HepG2 (cell line): Measurements from ENCODE around the gene SRRM1. TPM values are rescaled to one million over a fixed set of nuclear protein-coding genes. Genes with fewer than 3 reads are reported as not detected.

Source experiments
- ATAC-seq: fragments of 200-7000 bp; cut with Tn5 transposase; 3 replicates; pipeline ENCODE4 v1.9.1; 2020; ENCODE audit warnings: mild to moderate bottlenecking, moderate library complexity
- BruUV-seq: library from RNA; stranded (reverse); fragments of 400-500 nt; replicated peaks from 2 replicates; lab custom pipeline; 2021; lab: Mats Ljungman, UMichigan
- CTCF ChIA-PET: fragments of 300-600 bp; formaldehyde crosslinking; extraction: SDS; loops from one replicate; lab custom pipeline; 2021; ENCODE audit warnings: low total read pairs, inconsistent platforms, low intra/inter-chr PET ratio; lab: Yijun Ruan, JAX
- POLR2A ChIA-PET: fragments of 350-600 bp; sonication (Branson Sonifier 250); formaldehyde crosslinking; loops from one replicate; lab custom pipeline; 2020; ENCODE audit warnings: antibody characterized with exemption, inconsistent platforms; lab: Yijun Ruan, JAX
- DNase-seq: peaks from one replicate; pipeline ENCODE4 v3.0.0-alpha.2; 2015; ENCODE audit warnings: low spot score
- FAIRE-seq: peaks from 3 replicates; lab custom pipeline; 2011; peaks lifted over from hg19 to GRCh38; lab: Jason Lieb, UNC
- H2AFZ ChIP-seq: one replicate; pipeline ENCODE4 v1.6.1; 2011; ENCODE audit warnings: low read length, inconsistent platforms
- H3K27ac ChIP-seq: fragments of 300-600 bp; 3 replicates; pipeline ENCODE4 v1.8.0; 2011; ENCODE audit warnings: mixed run types, mild to moderate bottlenecking, mixed read lengths, low read length, inconsistent platforms; ENCODE audit not compliant: insufficient read depth; ENCODE audit errors: extremely low read length
- H3K27me3 ChIP-seq, 2 experiments: fragments of 200-600 bp in 1 of 2; 2 replicates in 1 of 2; 3 replicates in 1 of 2; pipeline versions ENCODE4 v1.6.0 to v1.8.0; 2011; ENCODE audit warnings: low read length in 2 of 2, mild to moderate bottlenecking in 2 of 2, moderate library complexity in 2 of 2, inconsistent platforms in 1 of 2; ENCODE audit not compliant: insufficient read depth in 2 of 2, control insufficient read depth in 1 of 2
- H3K36me3 ChIP-seq, 2 experiments: fragments of 200-600 bp in 1 of 2; replicated peaks in 1 of 2; 2 replicates in 1 of 2; 3 replicates in 1 of 2; pipeline versions ENCODE4 v1.5.1 to v1.8.0; 2011; ENCODE audit warnings: low read length in 2 of 2, inconsistent platforms in 1 of 2; ENCODE audit not compliant: insufficient read depth in 2 of 2, control insufficient read depth in 1 of 2
- H3K4me1 ChIP-seq: 2 replicates; pipeline ENCODE4 v1.5.1; 2012; ENCODE audit warnings: low read length, inconsistent platforms; ENCODE audit not compliant: insufficient read depth
- H3K4me2 ChIP-seq: 2 replicates; pipeline ENCODE4 v1.6.0; 2011; ENCODE audit warnings: low read depth, low read length, inconsistent platforms
- H3K4me3 ChIP-seq, 3 experiments: fragments of 200-600 bp in 1 of 3; sonication (generic), shearing (Covaris generic) in 1 of 3; replicated peaks in 1 of 3; 2 replicates each; pipeline ENCODE4 v1.5.1; 2011 to 2016; ENCODE audit warnings: low read length in 3 of 3, inconsistent platforms in 2 of 3, low read depth in 2 of 3, mild to moderate bottlenecking in 2 of 3, control low read depth in 1 of 3, mixed read lengths in 1 of 3; ENCODE audit not compliant: insufficient read depth in 1 of 3
- H3K79me2 ChIP-seq: one replicate; pipeline ENCODE4 v1.6.1; 2011; ENCODE audit warnings: low read length, inconsistent platforms; ENCODE audit not compliant: insufficient read depth
- H3K9ac ChIP-seq: 2 replicates; pipeline ENCODE4 v1.6.0; 2011; ENCODE audit warnings: mild to moderate bottlenecking, low read depth, low read length, inconsistent platforms; ENCODE audit not compliant: insufficient read depth
- H3K9me3 ChIP-seq: 2 replicates; pipeline ENCODE4 v1.5.1; 2012; ENCODE audit warnings: mild to moderate bottlenecking, low read length
- H4K20me1 ChIP-seq: 2 replicates; pipeline ENCODE4 v1.6.0; 2011; ENCODE audit warnings: inconsistent platforms, mild to moderate bottlenecking, low read length, moderate library complexity; ENCODE audit not compliant: insufficient read depth
- AGO2 ChIP-seq: fragments of 200-400 bp; formaldehyde crosslinking; optimal IDR thresholded peaks from 2 replicates; pipeline ENCODE3; 2017; ENCODE audit warnings: mild to moderate bottlenecking, low read depth, low read length, moderate library complexity
- IRF9 ChIP-seq: sonication (generic); formaldehyde crosslinking; IDR thresholded peaks from 2 replicates; pipeline ENCODE4 v1.8.0; 2022; ENCODE audit warnings: missing genetic modification reagents, mild to moderate bottlenecking, borderline replicate concordance
- ZBTB37 ChIP-seq: sonication (generic); formaldehyde crosslinking; IDR thresholded peaks from 2 replicates; pipeline ENCODE4 v1.4.0; 2020; ENCODE audit warnings: mild to moderate bottlenecking, missing genetic modification reagents
- ZC3H4 ChIP-seq: sonication (generic); formaldehyde crosslinking; IDR thresholded peaks from 2 replicates; pipeline ENCODE4 v1.4.0; 2020; ENCODE audit warnings: missing genetic modification reagents, borderline replicate concordance
- ZFP37 ChIP-seq: sonication (generic); formaldehyde crosslinking; IDR thresholded peaks from 2 replicates; pipeline ENCODE4 v1.4.0; 2020; ENCODE audit warnings: missing genetic modification reagents, borderline replicate concordance
- ZNF567 ChIP-seq: sonication (generic); formaldehyde crosslinking; IDR thresholded peaks from 2 replicates; pipeline ENCODE4 v1.8.1; 2023; ENCODE audit warnings: mild to moderate bottlenecking, missing genetic modification reagents, borderline replicate concordance
- ZNF646 ChIP-seq: sonication (generic); formaldehyde crosslinking; IDR thresholded peaks from 2 replicates; pipeline ENCODE4 v1.9.0; 2021; ENCODE audit warnings: mild to moderate bottlenecking, missing genetic modification reagents
- WGBS: methylation state at CpG from one replicate; pipeline ENCODE4 v1.1.6; 2017; ENCODE audit warnings: low lambda C conversion rate; 5-methylcytosine and 5-hydroxymethylcytosine counted together
- in situ Hi-C: cut with HindIII; loops from 2 replicates; pipeline ENCODE4 v1.10.0; 2017; ENCODE audit warnings: low pct_unique_long_range_greater_than_20kb; ENCODE audit not compliant: extremely low pct_ligation_motif_present
- intact Hi-C: fragments of 100-400 bp; cut with micrococcal nuclease; formaldehyde crosslinking; loops from one replicate; pipeline ENCODE4 v1.10.0; 2022; ENCODE audit not compliant: unreplicated experiment
- polyA plus RNA-seq, 8 experiments: library from polyadenylated mRNA; depleted of rRNA in 3 of 8; stranded (reverse) in 7 of 8; unstranded in 1 of 8; fragments of >200 nt; fragmentation: Illumina TruSeq in 4 of 8; extraction: Trizol in 4 of 8; gene quantifications; 2 replicates each; pipeline versions ENCODE4 v1.2.1 to v1.2.3, GENCODE V29; 2011 to 2016; ENCODE audit warnings: low read depth in 4 of 8, missing spikeins in 1 of 8, mixed read lengths in 1 of 8; ENCODE audit not compliant: insufficient read depth in 1 of 8
- total RNA-seq, 5 experiments: library from RNA; depleted of rRNA; stranded (reverse); fragments of >200 nt; fragmentation: Illumina TruSeq; extraction: Trizol; gene quantifications; 2 replicates each; pipeline ENCODE4 v1.2.3, GENCODE V29; 2016; ENCODE audit warnings: low read depth in 1 of 5
- TF ChIP-seq, protein P1 (sequence below): sonication (generic); formaldehyde crosslinking; IDR thresholded peaks from 2 replicates; pipeline ENCODE4 v1.5.0; 2020; ENCODE audit warnings: missing genetic modification reagents

The SRRM1 gene
- total and polyA plus RNA-seq, 2 of the 13 experiments (the other 11 are each of a cell fraction or from before 2014, with no cell fraction given): 31.6 to 44.5 TPM

DNA sequence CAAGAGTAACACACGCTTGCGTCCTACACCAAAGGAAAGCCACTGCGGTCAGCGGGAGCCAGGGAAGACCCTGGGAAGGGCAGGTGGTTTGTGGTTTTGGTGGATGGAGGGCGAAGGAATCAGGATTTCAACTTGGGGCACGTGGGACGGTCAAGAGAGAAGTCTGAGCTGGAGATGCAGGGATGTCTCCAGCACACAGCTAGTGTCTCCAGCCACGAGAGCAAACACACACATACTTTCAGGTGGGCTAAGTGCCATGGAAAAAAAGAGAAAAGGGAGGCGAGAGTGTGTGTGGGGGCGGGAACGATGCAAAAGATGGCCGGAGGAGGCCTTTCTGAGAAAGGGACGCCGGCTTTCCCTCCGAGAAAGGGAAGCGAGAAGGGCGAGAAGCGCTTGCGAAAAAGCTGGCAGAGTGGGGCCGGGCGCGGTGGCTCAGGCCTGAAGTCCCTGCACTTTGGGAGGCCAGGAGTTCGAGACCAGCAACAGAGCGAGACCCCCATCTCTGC, 1.4 kb upstream of the SRRM1 start:
- H3K27ac ChIP-seq: peak overlapping the region; percentile 56
- H2AFZ ChIP-seq: no peak overlapping the region
- H3K4me3 ChIP-seq: peak overlapping the region; percentile 44 to 98 (median 94); a peak in 4 of 6 replicates
- POLR2A ChIA-PET: interaction anchor here (1.2 to 1.5 kb wide), 4 partner anchors 36 to 189 kb away, joined by 3 to 4 read pairs (median 3); partner anchors contain the start of gene RCAN3
- WGBS: 64% methylated on average over 24 of the region's 24 CpGs
- BruUV-seq: no TSS peak
- peaks cover 0 to 4% of the 10 kb centered on the region in 2 experiments; a peak in 2 of 5 replicates for H3K36me3 ChIP-seq
- peaks cover 43% of the 10 kb centered on the region for H3K79me2 ChIP-seq
- peak overlapping the region; percentile 79 for H3K4me2 ChIP-seq
- FAIRE-seq: no peak
- H3K27me3 ChIP-seq: no peaks in the 10 kb centered on the region; a peak in 1 of 5 replicates
- CTCF ChIA-PET: no interaction called here
- in situ Hi-C loops: no loop called here
- H3K4me1 ChIP-seq: peaks cover 54% of the 10 kb centered on the region
- peaks cover 22% of the 10 kb centered on the region for H4K20me1 ChIP-seq
- intact Hi-C loops: loop anchor here (5.0 kb wide), 2 partner anchors 229 to 624 kb away; partner anchors contain the start of gene STPG1
- H3K9me3 ChIP-seq: no peaks in the 10 kb centered on the region
- H3K9ac ChIP-seq: peak overlapping the region; percentile 100
- ATAC-seq: no peak
- no peak for DNase-seq
- TF ChIP-seq, protein P1, sequence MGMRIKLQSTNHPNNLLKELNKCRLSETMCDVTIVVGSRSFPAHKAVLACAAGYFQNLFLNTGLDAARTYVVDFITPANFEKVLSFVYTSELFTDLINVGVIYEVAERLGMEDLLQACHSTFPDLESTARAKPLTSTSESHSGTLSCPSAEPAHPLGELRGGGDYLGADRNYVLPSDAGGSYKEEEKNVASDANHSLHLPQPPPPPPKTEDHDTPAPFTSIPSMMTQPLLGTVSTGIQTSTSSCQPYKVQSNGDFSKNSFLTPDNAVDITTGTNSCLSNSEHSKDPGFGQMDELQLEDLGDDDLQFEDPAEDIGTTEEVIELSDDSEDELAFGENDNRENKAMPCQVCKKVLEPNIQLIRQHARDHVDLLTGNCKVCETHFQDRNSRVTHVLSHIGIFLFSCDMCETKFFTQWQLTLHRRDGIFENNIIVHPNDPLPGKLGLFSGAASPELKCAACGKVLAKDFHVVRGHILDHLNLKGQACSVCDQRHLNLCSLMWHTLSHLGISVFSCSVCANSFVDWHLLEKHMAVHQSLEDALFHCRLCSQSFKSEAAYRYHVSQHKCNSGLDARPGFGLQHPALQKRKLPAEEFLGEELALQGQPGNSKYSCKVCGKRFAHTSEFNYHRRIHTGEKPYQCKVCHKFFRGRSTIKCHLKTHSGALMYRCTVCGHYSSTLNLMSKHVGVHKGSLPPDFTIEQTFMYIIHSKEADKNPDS (CRISPR knock-in tag): no peak
- TF ChIP-seq ZC3H4 (CRISPR knock-in tag) (peak; percentile 32; the same call in 1 of the 2 replicates), IRF9 (CRISPR knock-in tag) (no peak), ZBTB37 (CRISPR knock-in tag) (no peak), ZNF646 (CRISPR knock-in tag) (no peak), ZNF567 (CRISPR knock-in tag) (no peak), ZFP37 (CRISPR knock-in tag) (no peak), AGO2 (peak; percentile 63)
